Ishikawa (cell line): ENCODE measurements around the gene VPS18.

Source experiments
- CEBPB ChIP-seq: IDR thresholded peaks from 2 replicates; pipeline ENCODE4 v1.6.1; 2012
- CREB1 ChIP-seq: IDR thresholded peaks from 2 replicates; pipeline ENCODE4 v1.6.1; 2012; ENCODE audit warnings: low read depth
- EGR1 ChIP-seq: IDR thresholded peaks from 2 replicates; pipeline ENCODE4 v1.6.1; 2012
- EP300 ChIP-seq: IDR thresholded peaks from 2 replicates; pipeline ENCODE4 v1.6.1; 2012; ENCODE audit warnings: borderline replicate concordance
- FOXM1 ChIP-seq: IDR thresholded peaks from 2 replicates; pipeline ENCODE4 v1.6.1; 2012; ENCODE audit warnings: low read depth, borderline replicate concordance
- MAX ChIP-seq: IDR thresholded peaks from 2 replicates; pipeline ENCODE4 v1.6.1; 2012
- NFIC ChIP-seq: IDR thresholded peaks from 2 replicates; pipeline ENCODE4 v1.6.1; 2012
- RAD21 ChIP-seq: IDR thresholded peaks from 2 replicates; pipeline ENCODE4 v1.6.1; 2012; ENCODE audit warnings: low read depth
- TAF1 ChIP-seq: IDR thresholded peaks from 2 replicates; pipeline ENCODE4 v1.6.1; 2012; ENCODE audit warnings: low read depth, mild to moderate bottlenecking
- TCF12 ChIP-seq: IDR thresholded peaks from 2 replicates; pipeline ENCODE4 v1.6.1; 2012; ENCODE audit warnings: low read depth
- TEAD4 ChIP-seq: IDR thresholded peaks from 2 replicates; pipeline ENCODE4 v1.6.1; 2012
- USF1 ChIP-seq: IDR thresholded peaks from 2 replicates; pipeline ENCODE4 v1.6.1; 2012
- YY1 ChIP-seq: IDR thresholded peaks from 2 replicates; pipeline ENCODE4 v1.6.1; 2012; ENCODE audit warnings: low read depth
- ZBTB7A ChIP-seq: IDR thresholded peaks from 2 replicates; pipeline ENCODE4 v1.6.1; 2012; ENCODE audit warnings: low read depth
- TF ChIP-seq, protein P1 (sequence below): IDR thresholded peaks from 2 replicates; pipeline ENCODE4 v1.6.1; 2012; ENCODE audit warnings: low read depth, mild to moderate bottlenecking

Gene VPS18

GRCh38 chr15:40871749-40872617, 22.3 kb upstream of the VPS18 start:
- TF ChIP-seq NFIC (peak; percentile 83), CEBPB (no peak), TEAD4 (peak; percentile 57), FOXM1 (no peak), EP300 (0 out of 2 replicates have a peak, but pooled peaks have one; percentile 33), CREB1 (0 out of 2 replicates have a peak, but pooled peaks have one; percentile 21), TCF12 (peak; percentile 72), EGR1 (peak; percentile 77), USF1 (0 out of 2 replicates have a peak, but pooled peaks have one; percentile 14), TAF1 (no peak), MAX (peak; percentile 53; the same call in 1 of the 2 replicates), RAD21 (peak; percentile 9; the same call in 1 of the 2 replicates), YY1 (0 out of 2 replicates have a peak, but pooled peaks have one; percentile 24), ZBTB7A (no peak)
- TF ChIP-seq, protein P1, sequence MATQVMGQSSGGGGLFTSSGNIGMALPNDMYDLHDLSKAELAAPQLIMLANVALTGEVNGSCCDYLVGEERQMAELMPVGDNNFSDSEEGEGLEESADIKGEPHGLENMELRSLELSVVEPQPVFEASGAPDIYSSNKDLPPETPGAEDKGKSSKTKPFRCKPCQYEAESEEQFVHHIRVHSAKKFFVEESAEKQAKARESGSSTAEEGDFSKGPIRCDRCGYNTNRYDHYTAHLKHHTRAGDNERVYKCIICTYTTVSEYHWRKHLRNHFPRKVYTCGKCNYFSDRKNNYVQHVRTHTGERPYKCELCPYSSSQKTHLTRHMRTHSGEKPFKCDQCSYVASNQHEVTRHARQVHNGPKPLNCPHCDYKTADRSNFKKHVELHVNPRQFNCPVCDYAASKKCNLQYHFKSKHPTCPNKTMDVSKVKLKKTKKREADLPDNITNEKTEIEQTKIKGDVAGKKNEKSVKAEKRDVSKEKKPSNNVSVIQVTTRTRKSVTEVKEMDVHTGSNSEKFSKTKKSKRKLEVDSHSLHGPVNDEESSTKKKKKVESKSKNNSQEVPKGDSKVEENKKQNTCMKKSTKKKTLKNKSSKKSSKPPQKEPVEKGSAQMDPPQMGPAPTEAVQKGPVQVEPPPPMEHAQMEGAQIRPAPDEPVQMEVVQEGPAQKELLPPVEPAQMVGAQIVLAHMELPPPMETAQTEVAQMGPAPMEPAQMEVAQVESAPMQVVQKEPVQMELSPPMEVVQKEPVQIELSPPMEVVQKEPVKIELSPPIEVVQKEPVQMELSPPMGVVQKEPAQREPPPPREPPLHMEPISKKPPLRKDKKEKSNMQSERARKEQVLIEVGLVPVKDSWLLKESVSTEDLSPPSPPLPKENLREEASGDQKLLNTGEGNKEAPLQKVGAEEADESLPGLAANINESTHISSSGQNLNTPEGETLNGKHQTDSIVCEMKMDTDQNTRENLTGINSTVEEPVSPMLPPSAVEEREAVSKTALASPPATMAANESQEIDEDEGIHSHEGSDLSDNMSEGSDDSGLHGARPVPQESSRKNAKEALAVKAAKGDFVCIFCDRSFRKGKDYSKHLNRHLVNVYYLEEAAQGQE: no peak

DNA sequence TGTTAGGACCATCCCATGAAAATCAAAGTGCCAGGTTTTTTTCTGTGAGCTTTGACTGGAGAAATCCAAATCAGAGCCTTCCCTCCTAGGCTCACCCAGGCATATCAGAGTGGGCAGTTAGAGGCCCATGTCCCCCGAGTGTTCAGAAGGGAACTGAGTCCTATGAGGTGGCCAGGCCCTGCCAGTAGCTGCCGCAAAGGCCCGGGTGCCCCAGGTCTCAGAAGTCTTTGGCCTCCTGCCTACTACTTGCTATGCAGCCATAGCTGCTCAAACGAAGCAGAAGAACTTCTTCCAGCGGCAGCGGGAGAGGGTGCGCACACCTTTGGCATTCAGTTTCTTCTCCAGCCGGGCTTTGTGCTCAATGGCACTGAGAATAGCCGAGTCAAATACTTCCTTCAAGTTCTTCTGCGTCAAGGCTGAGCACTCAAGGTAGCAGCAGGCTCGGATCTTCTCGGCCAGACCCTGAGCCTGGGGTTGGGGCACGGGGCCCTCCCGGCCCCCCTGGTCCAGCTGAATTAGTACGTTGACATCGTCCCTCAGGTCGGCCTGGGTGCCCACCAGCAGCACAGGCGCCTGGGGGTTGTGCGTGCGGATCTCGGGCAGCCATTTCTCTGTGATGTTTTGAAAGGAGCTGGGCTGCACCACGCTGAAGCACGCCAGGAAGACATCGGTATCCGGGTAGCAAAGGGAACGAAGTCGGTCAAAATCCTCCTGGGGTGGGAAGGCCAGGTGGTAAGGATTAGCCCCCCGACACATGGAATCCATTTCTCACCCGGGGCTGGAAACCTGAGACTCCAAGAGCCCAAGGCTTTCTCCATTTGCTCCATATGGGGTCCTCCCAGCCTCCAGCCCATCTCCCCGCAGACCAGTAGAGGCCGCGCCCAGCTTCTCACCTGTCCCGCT, 21.2 kb upstream of the VPS18 start:
- peak; percentile 28; the same call in 1 of the 2 replicates for TF ChIP-seq TCF12
- TF ChIP-seq USF1: no peak
- TF ChIP-seq FOXM1: no peak

DNA sequence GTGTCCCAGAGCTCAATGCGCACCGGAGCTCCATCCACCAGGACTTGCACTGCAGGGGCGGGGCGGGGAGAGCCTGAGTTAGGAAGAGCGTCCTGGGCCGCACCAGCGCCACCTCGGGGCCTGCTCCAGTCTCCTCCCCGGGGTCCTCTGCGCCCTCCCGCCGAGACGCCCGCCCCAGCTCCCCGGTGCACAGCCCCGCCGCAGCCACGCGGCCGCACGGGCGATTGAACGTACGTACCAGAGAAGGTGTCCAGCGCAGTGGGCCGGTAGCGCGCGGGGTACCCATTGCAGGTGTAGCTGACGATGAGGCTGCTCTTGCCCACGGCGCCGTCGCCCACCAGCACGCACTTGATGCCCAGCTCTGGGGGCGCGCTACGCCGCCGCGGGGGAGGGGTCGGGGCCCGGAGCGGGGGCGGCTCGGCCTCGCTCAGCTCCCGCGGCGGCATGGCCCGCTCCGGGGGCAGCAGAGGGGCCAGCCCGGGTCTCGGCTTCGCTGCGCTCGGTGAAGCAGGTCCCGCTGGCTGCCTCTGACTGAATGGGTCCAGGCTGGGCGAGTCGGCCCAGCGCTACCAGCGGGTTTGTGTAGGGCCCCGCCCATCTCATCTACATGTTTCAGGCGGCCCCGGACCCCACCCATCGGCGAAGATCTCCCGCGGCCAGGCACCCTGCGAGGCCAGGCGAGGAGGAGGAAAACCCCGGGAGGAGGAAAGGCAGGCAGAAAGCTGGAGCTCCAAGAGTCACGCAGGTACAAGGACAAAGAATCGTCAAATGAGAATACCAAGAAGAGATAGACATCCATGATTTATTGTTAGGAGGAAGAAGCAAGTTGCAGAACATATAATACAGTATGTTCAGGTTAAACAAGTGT, 20.3 kb upstream of the VPS18 start, which contains the start of gene RHOV:
Gene RHOV (minus strand): TSS at position 541 of the 868 bp plus-strand sequence. CDS start 95 bp downstream, at position 446.
- TF ChIP-seq RAD21: peak; percentile 28; the same call in 1 of the 2 replicates
- TF ChIP-seq ZBTB7A: peak; percentile 74
- no peak for TF ChIP-seq EGR1
- TF ChIP-seq TAF1: peak; percentile 69; the same call in 1 of the 2 replicates
- no peak for TF ChIP-seq CREB1
- TF ChIP-seq MAX: peak; percentile 79

DNA sequence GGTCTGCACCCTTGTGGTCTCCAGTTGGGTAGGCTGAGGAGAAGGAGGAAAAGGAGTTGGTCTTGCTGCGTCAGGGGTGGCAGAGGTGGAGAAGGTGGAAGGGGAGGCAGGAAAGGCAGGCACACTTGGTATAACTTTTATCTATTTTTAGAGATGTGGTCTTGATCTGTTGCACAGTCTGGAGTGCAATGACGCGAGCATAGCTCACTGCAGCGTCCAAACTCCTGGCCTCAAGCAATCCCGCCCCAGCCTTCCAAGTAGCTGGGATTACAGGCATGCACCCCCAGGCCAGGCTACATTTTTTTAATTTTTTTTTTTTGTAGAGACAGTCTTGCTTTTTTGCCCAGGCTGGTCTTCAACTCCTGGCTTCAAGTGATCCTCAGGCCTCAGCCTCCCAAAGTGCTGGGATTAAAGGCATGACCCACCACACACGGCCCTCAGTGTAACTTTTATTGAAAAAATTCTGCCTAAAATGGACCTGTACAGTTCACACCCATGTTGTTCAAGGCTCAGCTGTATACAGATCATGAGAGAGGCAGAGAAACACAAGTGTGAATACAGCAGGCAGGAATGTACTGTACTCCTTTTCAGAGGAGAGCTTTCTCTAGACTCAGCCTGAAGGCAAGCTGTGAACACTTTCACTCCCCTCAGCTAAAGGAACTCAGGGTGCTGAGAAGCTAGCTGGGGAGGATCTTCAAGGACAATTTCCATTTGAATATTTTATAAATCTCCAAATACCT, 18.1 kb upstream of the VPS18 start:
- TF ChIP-seq EP300 (no peak), RAD21 (no peak), FOXM1 (no peak), EGR1 (no peak), NFIC (no peak), CREB1 (no peak), YY1 (no peak), MAX (no peak), ZBTB7A (no peak), TAF1 (no peak), CEBPB (no peak), TCF12 (no peak)

GRCh38 chr15:40877694-40878093, 16.6 kb upstream of the VPS18 start:
- TF ChIP-seq TCF12 (no peak), TEAD4 (no peak), USF1 (no peak), EP300 (no peak), YY1 (no peak), MAX (no peak), FOXM1 (no peak), ZBTB7A (no peak), CEBPB (no peak), NFIC (no peak)
